GM18858 (cell line): ENCODE data around the gene SHB.

ENCODE experiments used
- ATAC-seq: cut with Tn5 transposase; IDR thresholded peaks from one replicate; pipeline ENCODE4 v1.9.1; 2021; ENCODE audit not compliant: unreplicated experiment

SHB gene

GRCh38 chr9:38043931-38044623 lies 24.9 kb downstream of the SHB start:
- no peak for ATAC-seq

GRCh38 chr9:38042626-38043357 lies 26.2 kb downstream of the SHB start:
- no peak for ATAC-seq

GRCh38 chr9:38041564-38042243 lies 27.3 kb downstream of the SHB start:
- no peak for ATAC-seq

- ATAC-seq: no peak
Observed at GRCh38 chr9:38039907-38040682, 28.9 kb downstream of the SHB start.

- ATAC-seq: no peak
Observed at GRCh38 chr9:38039090-38039906, 29.7 kb downstream of the SHB start.

- no peak for ATAC-seq
Observed at GRCh38 chr9:38038307-38039089, 30.5 kb downstream of the SHB start.

- no peak for ATAC-seq
Observed at GRCh38 chr9:38037981-38038306, 31.1 kb downstream of the SHB start.

GRCh38 chr9:38036359-38037084 lies 32.5 kb downstream of the SHB start:
- ATAC-seq: no peak

- ATAC-seq: no peak
Observed at GRCh38 chr9:38035873-38036272, 33.2 kb downstream of the SHB start.

- ATAC-seq: no peak
Observed at GRCh38 chr9:38033941-38034340, 35.1 kb downstream of the SHB start.

- no peak for ATAC-seq
Observed at GRCh38 chr9:38032266-38033110, 36.5 kb downstream of the SHB start.

GRCh38 chr9:38031594-38031993 lies 37.4 kb downstream of the SHB start:
- no peak for ATAC-seq

- ATAC-seq: no peak
Observed at GRCh38 chr9:38030658-38031057, 38.4 kb downstream of the SHB start.

GRCh38 chr9:38029915-38030638 lies 39.0 kb downstream of the SHB start:
- ATAC-seq: no peak

- no peak for ATAC-seq
Observed at GRCh38 chr9:38027714-38028113, 41.3 kb downstream of the SHB start.

- no peak for ATAC-seq
Observed at GRCh38 chr9:38026840-38027527, 42.0 kb downstream of the SHB start.
